CD14-positive monocyte (primary cell): ENCODE results near the gene TNFRSF11A. TPM values are rescaled to one million over a fixed set of nuclear protein-coding genes. Genes with fewer than 3 reads are reported as not detected.
A peak's percentile ranks its signal among the peaks of the same experiment; 100 is the strongest.

Source experiments
- DNase-seq, 3 donors: peaks; one replicate each; pipeline ENCODE4 v3.0.0-alpha.2; 2011 to 2022
- H2AFZ ChIP-seq: 2 replicates; pipeline ENCODE4 v1.6.0; 2012; ENCODE audit warnings: mild to moderate bottlenecking, low read depth, low read length, inconsistent platforms; ENCODE audit not compliant: insufficient read depth, poor library complexity, severe bottlenecking
- H3K27ac ChIP-seq, 2 donors: 1 replicate in 1 of 2; 2 replicates in 1 of 2; pipeline ENCODE4 v1.5.1; 2012 to 2013; ENCODE audit warnings: low read length in 2 of 2, control low read depth in 1 of 2, inconsistent platforms in 1 of 2, low read depth in 1 of 2, mild to moderate bottlenecking in 1 of 2
- H3K27me3 ChIP-seq, 2 donors: one replicate each; pipeline versions ENCODE4 v1.6.0 to v1.6.1; 2011 to 2013; ENCODE audit warnings: low read length in 2 of 2; ENCODE audit not compliant: control insufficient read depth in 2 of 2, insufficient read depth in 2 of 2
- H3K36me3 ChIP-seq, 2 donors: replicated peaks in 1 of 2; 1 replicate in 1 of 2; 2 replicates in 1 of 2; pipeline versions ENCODE4 v1.5.1 to v1.6.1; 2012 to 2013; ENCODE audit warnings: low read length in 2 of 2, control low read depth in 1 of 2, inconsistent platforms in 1 of 2, mild to moderate bottlenecking in 1 of 2; ENCODE audit not compliant: insufficient read depth in 2 of 2, control insufficient read depth in 1 of 2
- H3K4me1 ChIP-seq, 2 donors: 1 replicate in 1 of 2; 2 replicates in 1 of 2; pipeline versions ENCODE4 v1.5.1 to v1.6.1; 2012 to 2013; ENCODE audit warnings: low read length in 2 of 2, control low read depth in 1 of 2, inconsistent platforms in 1 of 2, mild to moderate bottlenecking in 1 of 2, moderate library complexity in 1 of 2; ENCODE audit not compliant: insufficient read depth in 2 of 2, control insufficient read depth in 1 of 2
- H3K4me2 ChIP-seq: replicated peaks from 2 replicates; pipeline ENCODE3; 2012; ENCODE audit warnings: low read length, moderate library complexity, mild to moderate bottlenecking; ENCODE audit not compliant: poor library complexity, severe bottlenecking; ENCODE audit errors: extremely low read depth
- H3K4me3 ChIP-seq, 3 experiments: fragments of 200-600 bp in 1 of 3; sonication (generic) in 1 of 3; replicated peaks in 1 of 3; 1 replicate in 2 of 3; 2 replicates in 1 of 3; pipeline ENCODE4 v1.5.1; 2011 to 2013; ENCODE audit warnings: low read length in 3 of 3, mild to moderate bottlenecking in 3 of 3, control low read depth in 2 of 3, low read depth in 2 of 3, inconsistent platforms in 1 of 3, moderate library complexity in 1 of 3
- H3K79me2 ChIP-seq: 2 replicates; pipeline ENCODE4 v1.6.0; 2012; ENCODE audit warnings: mild to moderate bottlenecking, control low read depth, inconsistent platforms, low read length, moderate library complexity; ENCODE audit not compliant: insufficient read depth
- H3K9ac ChIP-seq: 2 replicates; pipeline ENCODE4 v1.6.0; 2017; ENCODE audit warnings: low read length, mild to moderate bottlenecking; ENCODE audit not compliant: insufficient read depth, poor library complexity, severe bottlenecking
- H3K9me3 ChIP-seq, 2 donors: replicated peaks in 1 of 2; 1 replicate in 1 of 2; 2 replicates in 1 of 2; pipeline versions ENCODE4 v1.5.1 to v1.6.1; 2012 to 2013; ENCODE audit warnings: low read length in 2 of 2, control low read depth in 1 of 2; ENCODE audit not compliant: control insufficient read depth in 1 of 2, insufficient read depth in 1 of 2
- H4K20me1 ChIP-seq: 2 replicates; pipeline ENCODE4 v1.6.0; 2012; ENCODE audit warnings: mild to moderate bottlenecking, low read length, control low read depth, moderate library complexity; ENCODE audit not compliant: insufficient read depth
- H3K27ac Mint-ChIP-seq, 7 donors: one replicate each; pipeline ENCODE4 v1.8.0; 2020; ENCODE audit warnings: mild to moderate bottlenecking in 7 of 7, mixed read lengths in 7 of 7, moderate library complexity in 6 of 7, inconsistent platforms in 2 of 7
- H3K27me3 Mint-ChIP-seq, 3 donors: one replicate each; pipeline ENCODE4 v1.8.0; 2021 to 2022; ENCODE audit warnings: low read depth in 3 of 3, mild to moderate bottlenecking in 3 of 3, mixed read lengths in 3 of 3, moderate library complexity in 3 of 3, inconsistent platforms in 1 of 3
- H3K36me3 Mint-ChIP-seq, 2 donors: one replicate each; pipeline ENCODE4 v1.8.0; 2020; ENCODE audit warnings: mixed read lengths in 2 of 2, inconsistent platforms in 1 of 2, mild to moderate bottlenecking in 1 of 2
- H3K4me1 Mint-ChIP-seq: one replicate; pipeline ENCODE4 v1.8.0; 2020; ENCODE audit warnings: mild to moderate bottlenecking, mixed read lengths
- H3K4me3 Mint-ChIP-seq, 2 donors: one replicate each; pipeline ENCODE4 v1.8.0; 2020; ENCODE audit warnings: mild to moderate bottlenecking in 2 of 2, mixed read lengths in 2 of 2, moderate library complexity in 1 of 2
- H3K9me3 Mint-ChIP-seq, 7 donors: one replicate each; pipeline ENCODE4 v1.8.0; 2020 to 2022; ENCODE audit warnings: mixed read lengths in 7 of 7, mild to moderate bottlenecking in 6 of 7, moderate library complexity in 6 of 7, inconsistent platforms in 2 of 7
- WGBS: methylation state at CpG from one replicate; pipeline ENCODE4 v1.1.5; 2013; ENCODE audit warnings: missing lambda C conversion rate; ENCODE audit not compliant: insufficient coverage; 5-methylcytosine and 5-hydroxymethylcytosine counted together
- intact Hi-C, 2 donors: fragments of 100-400 bp; cut with micrococcal nuclease; formaldehyde crosslinking; loops; one replicate each; pipeline versions ENCODE4 v1.15.0 to v1.15.1; 2023
- polyA plus RNA-seq, 3 donors: library from polyadenylated mRNA; depleted of rRNA in 1 of 3; unstranded in 2 of 3; stranded (reverse) in 1 of 3; fragments of 300-500 nt in 2 of 3; fragments of >200 nt in 1 of 3; fragmentation: Illumina TruSeq in 2 of 3; gene quantifications; 1 replicate in 2 of 3; 2 replicates in 1 of 3; pipeline ENCODE4 v1.2.3, GENCODE V29; 2012 to 2021
- TF ChIP-seq, protein P1 (sequence below): fragments of 200-600 bp; IDR thresholded peaks from one replicate; pipeline ENCODE4 v1.8.0; 2022; ENCODE audit warnings: antibody characterized with exemption, mild to moderate bottlenecking

TNFRSF11A gene
- polyA plus RNA-seq, 3 donors = 0.05 to 0.67 (median 0.24) TPM

- peaks cover 0 to 10% (median 0%) of the 10 kb centered on the region in 7 donors for H3K9me3 Mint-ChIP-seq
- Histone ChIP-seq H3K4me3 (no peak overlapping the region), H3K9ac (no peak overlapping the region), H3K4me2 (peak overlapping the region; percentile 18), H3K79me2 (no peaks in the 10 kb centered on the region), H4K20me1 (no peaks in the 10 kb centered on the region), H3K9me3 (no peaks in the 10 kb centered on the region), H3K27me3 (no peaks in the 10 kb centered on the region), H3K4me1 (peaks cover 11 to 15% of the 10 kb centered on the region in 2 donors), H2AFZ (no peak overlapping the region), H3K27ac (no peak overlapping the region), H3K36me3 (no peaks in the 10 kb centered on the region)
- peaks cover 14% of the 10 kb centered on the region for H3K4me1 Mint-ChIP-seq
- no peaks in the 10 kb centered on the region for H3K36me3 Mint-ChIP-seq
- intact Hi-C loops = no loop called here
- WGBS = no CpG with 5 or more reads among the region's 3 CpGs
- no peak overlapping the region for H3K4me3 Mint-ChIP-seq
- TF ChIP-seq, protein P1, sequence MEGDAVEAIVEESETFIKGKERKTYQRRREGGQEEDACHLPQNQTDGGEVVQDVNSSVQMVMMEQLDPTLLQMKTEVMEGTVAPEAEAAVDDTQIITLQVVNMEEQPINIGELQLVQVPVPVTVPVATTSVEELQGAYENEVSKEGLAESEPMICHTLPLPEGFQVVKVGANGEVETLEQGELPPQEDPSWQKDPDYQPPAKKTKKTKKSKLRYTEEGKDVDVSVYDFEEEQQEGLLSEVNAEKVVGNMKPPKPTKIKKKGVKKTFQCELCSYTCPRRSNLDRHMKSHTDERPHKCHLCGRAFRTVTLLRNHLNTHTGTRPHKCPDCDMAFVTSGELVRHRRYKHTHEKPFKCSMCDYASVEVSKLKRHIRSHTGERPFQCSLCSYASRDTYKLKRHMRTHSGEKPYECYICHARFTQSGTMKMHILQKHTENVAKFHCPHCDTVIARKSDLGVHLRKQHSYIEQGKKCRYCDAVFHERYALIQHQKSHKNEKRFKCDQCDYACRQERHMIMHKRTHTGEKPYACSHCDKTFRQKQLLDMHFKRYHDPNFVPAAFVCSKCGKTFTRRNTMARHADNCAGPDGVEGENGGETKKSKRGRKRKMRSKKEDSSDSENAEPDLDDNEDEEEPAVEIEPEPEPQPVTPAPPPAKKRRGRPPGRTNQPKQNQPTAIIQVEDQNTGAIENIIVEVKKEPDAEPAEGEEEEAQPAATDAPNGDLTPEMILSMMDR = peak; percentile 26
- DNase-seq = peak; percentile 60 to 79 (median 62)
- peak overlapping the region in 2 of 7 donors; percentile 41 to 43 for H3K27ac Mint-ChIP-seq
- H3K27me3 Mint-ChIP-seq = peaks cover 0 to 4% (median 2%) of the 10 kb centered on the region in 3 donors
Measured at GRCh38 chr18:62399276-62399675, 74.2 kb downstream of the TNFRSF11A start.

GRCh38 chr18:62399781-62400308, 74.7 kb downstream of the TNFRSF11A start:
- H3K9me3 Mint-ChIP-seq = peaks cover 0 to 10% (median 0%) of the 10 kb centered on the region in 7 donors
- H3K4me3 ChIP-seq = no peak overlapping the region
- peak overlapping the region in 1 of 7 donors; percentile 26 for H3K27ac Mint-ChIP-seq
- no peak overlapping the region for H3K4me3 Mint-ChIP-seq
- peak in 1 of 3 donors; percentile 28 for DNase-seq
- no peak overlapping the region for H2AFZ ChIP-seq
- no peak overlapping the region for H3K9ac ChIP-seq
- H4K20me1 ChIP-seq = no peaks in the 10 kb centered on the region
- no peak overlapping the region for H3K27ac ChIP-seq
- peaks cover 11 to 15% of the 10 kb centered on the region in 2 donors for H3K4me1 ChIP-seq
- no peaks in the 10 kb centered on the region for H3K27me3 ChIP-seq
- TF ChIP-seq, protein P1 = no peak
- H3K36me3 ChIP-seq = no peaks in the 10 kb centered on the region
- peaks cover 14% of the 10 kb centered on the region for H3K4me1 Mint-ChIP-seq
- H3K36me3 Mint-ChIP-seq = no peaks in the 10 kb centered on the region
- intact Hi-C loops = no loop called here
- H3K79me2 ChIP-seq = no peaks in the 10 kb centered on the region
- peak overlapping the region; percentile 18 for H3K4me2 ChIP-seq
- WGBS = 55% methylated on average over 3 of the region's 4 CpGs
- H3K27me3 Mint-ChIP-seq = peaks cover 0 to 3% (median 2%) of the 10 kb centered on the region in 3 donors
- H3K9me3 ChIP-seq = no peaks in the 10 kb centered on the region
